IMR-90 (cell line): ENCODE data around the gene TTLL11. TPM values are rescaled to one million over a fixed set of nuclear protein-coding genes. Genes with fewer than 3 reads are reported as not detected.

Experiments
- ATAC-seq: fragments of 200-7000 bp; cut with Tn5 transposase; 2 replicates; pipeline ENCODE4 v1.9.1; 2020; ENCODE audit warnings: low read depth, mild to moderate bottlenecking, moderate library complexity
- BruUV-seq: library from RNA; stranded (reverse); fragments of 400-500 nt; replicated peaks from 2 replicates; lab custom pipeline; 2021; lab: Mats Ljungman, UMichigan
- CTCF ChIA-PET: fragments of 300-600 bp; formaldehyde crosslinking; extraction: SDS; loops from one replicate; lab custom pipeline; 2021; ENCODE audit warnings: antibody characterized with exemption; lab: Yijun Ruan, JAX
- POLR2A ChIA-PET: fragments of 300-600 bp; sonication (Branson Sonifier 250); formaldehyde crosslinking; loops from one replicate; lab custom pipeline; 2022; ENCODE audit warnings: antibody characterized with exemption; ENCODE audit not compliant: unreplicated experiment; lab: Charles Lee
- DNase-seq: peaks from one replicate; pipeline ENCODE4 v3.0.0; 2013
- H2AFZ ChIP-seq: replicated peaks from 2 replicates; pipeline ENCODE3; 2013; ENCODE audit warnings: low read length, mild to moderate bottlenecking; ENCODE audit not compliant: poor library complexity
- H2AK5ac ChIP-seq: 2 replicates; pipeline ENCODE4 v1.6.1; 2013; ENCODE audit warnings: low read depth, low read length, inconsistent platforms
- H2AK9ac ChIP-seq: replicated peaks from 2 replicates; pipeline ENCODE3; 2013; ENCODE audit warnings: mild to moderate bottlenecking, low read depth, low read length, moderate library complexity; ENCODE audit not compliant: poor library complexity
- H2BK120ac ChIP-seq: 2 replicates; pipeline ENCODE4 v1.6.1; 2013; ENCODE audit warnings: low read depth, low read length, inconsistent platforms
- H2BK15ac ChIP-seq: 3 replicates; pipeline ENCODE4 v1.6.1; 2013; ENCODE audit warnings: low read depth, low read length, inconsistent platforms
- H2BK20ac ChIP-seq: 2 replicates; pipeline ENCODE4 v1.6.1; 2013; ENCODE audit warnings: low read depth, mild to moderate bottlenecking, inconsistent platforms, low read length, moderate library complexity
- H2BK5ac ChIP-seq: 2 replicates; pipeline ENCODE4 v1.6.1; 2013; ENCODE audit warnings: mild to moderate bottlenecking, low read depth, low read length, inconsistent platforms; ENCODE audit not compliant: poor library complexity, severe bottlenecking
- H3K14ac ChIP-seq: replicated peaks from 2 replicates; pipeline ENCODE4 v1.6.1; 2013; ENCODE audit warnings: low read depth, low read length, inconsistent platforms
- H3K18ac ChIP-seq: 2 replicates; pipeline ENCODE4 v1.6.1; 2013; ENCODE audit warnings: low read depth, low read length, control low read depth
- H3K23ac ChIP-seq: 2 replicates; pipeline ENCODE4 v1.6.1; 2013; ENCODE audit warnings: low read depth, low read length, inconsistent platforms
- H3K27ac ChIP-seq: 2 replicates; pipeline ENCODE4 v1.5.1; 2013; ENCODE audit warnings: mild to moderate bottlenecking, control low read depth, low read length; ENCODE audit not compliant: insufficient read depth
- H3K27me3 ChIP-seq: 2 replicates; pipeline ENCODE4 v1.6.1; 2013; ENCODE audit warnings: low read length; ENCODE audit not compliant: control insufficient read depth, insufficient read depth
- H3K36me3 ChIP-seq: 2 replicates; pipeline ENCODE4 v1.6.1; 2013; ENCODE audit warnings: low read length, mixed read lengths; ENCODE audit not compliant: control insufficient read depth, insufficient read depth
- H3K4ac ChIP-seq: 2 replicates; pipeline ENCODE4 v1.6.1; 2013; ENCODE audit warnings: low read depth, low read length, inconsistent platforms
- H3K4me1 ChIP-seq: 2 replicates; pipeline ENCODE4 v1.6.1; 2013; ENCODE audit warnings: low read length, mixed read lengths; ENCODE audit not compliant: control insufficient read depth, insufficient read depth
- H3K4me2 ChIP-seq: 2 replicates; pipeline ENCODE4 v1.6.1; 2013; ENCODE audit warnings: low read depth, mild to moderate bottlenecking, control low read depth, low read length, moderate library complexity
- H3K4me3 ChIP-seq: 2 replicates; pipeline ENCODE4 v1.5.1; 2013; ENCODE audit warnings: low read depth, mild to moderate bottlenecking, control low read depth, low read length, moderate library complexity; ENCODE audit not compliant: insufficient read depth
- H3K56ac ChIP-seq: 2 replicates; pipeline ENCODE4 v1.6.1; 2013; ENCODE audit warnings: low read length, inconsistent platforms; ENCODE audit not compliant: insufficient read depth; ENCODE audit errors: extremely low read depth
- H3K79me1 ChIP-seq, 2 experiments: 2 replicates each; pipeline ENCODE4 v1.6.1; 2013; ENCODE audit warnings: low read length in 2 of 2, inconsistent platforms in 1 of 2, low read depth in 1 of 2
- H3K9ac ChIP-seq: 2 replicates; pipeline ENCODE4 v1.6.1; 2013; ENCODE audit warnings: low read depth, low read length, control low read depth
- H3K9me1 ChIP-seq: 2 replicates; pipeline ENCODE4 v1.6.1; 2013; ENCODE audit warnings: low read length, inconsistent platforms; ENCODE audit not compliant: insufficient read depth
- H3K9me3 ChIP-seq: 2 replicates; pipeline ENCODE4 v1.6.1; 2013; ENCODE audit warnings: low read length; ENCODE audit not compliant: control insufficient read depth, insufficient read depth
- H4K20me1 ChIP-seq: 2 replicates; pipeline ENCODE4 v1.6.1; 2013; ENCODE audit warnings: low read length, inconsistent platforms; ENCODE audit not compliant: insufficient read depth
- H4K5ac ChIP-seq: 2 replicates; pipeline ENCODE4 v1.6.1; 2013; ENCODE audit warnings: mild to moderate bottlenecking, low read depth, low read length, control low read depth
- H4K8ac ChIP-seq, 2 experiments: 2 replicates each; pipeline ENCODE4 v1.6.1; 2013; ENCODE audit warnings: low read depth in 2 of 2, low read length in 2 of 2, control low read depth in 1 of 2, inconsistent platforms in 1 of 2
- H4K91ac ChIP-seq: 2 replicates; pipeline ENCODE4 v1.6.1; 2013; ENCODE audit warnings: low read depth, low read length, inconsistent platforms; ENCODE audit not compliant: insufficient read depth
- FOS ChIP-seq: fragments of 150-350 bp; IDR thresholded peaks from 2 replicates; pipeline ENCODE4 v1.6.1; 2016; ENCODE audit warnings: low read depth, low read length
- MAZ ChIP-seq: IDR thresholded peaks from 2 replicates; pipeline ENCODE4 v1.6.1; 2012; ENCODE audit warnings: low read depth, mild to moderate bottlenecking, low read length, improper control_type of control experiment, moderate library complexity, borderline replicate concordance
- SMC3 ChIP-seq: fragments of 150-350 bp; IDR thresholded peaks from 2 replicates; pipeline ENCODE4 v1.6.1; 2016; ENCODE audit warnings: low read depth, mild to moderate bottlenecking, antibody characterized with exemption, low read length, moderate library complexity
- USF2 ChIP-seq: fragments of 150-350 bp; IDR thresholded peaks from 2 replicates; pipeline ENCODE4 v1.6.1; 2017; ENCODE audit warnings: mild to moderate bottlenecking, antibody characterized with exemption, low read length, low read depth
- WGBS, 2 experiments: methylation state at CpG; one replicate each; pipeline versions ENCODE4 v1.1.5 to v1.1.7; 2013; ENCODE audit warnings: missing lambda C conversion rate in 2 of 2; ENCODE audit not compliant: insufficient read length in 1 of 2; ENCODE audit errors: extremely low coverage in 2 of 2; 5-methylcytosine and 5-hydroxymethylcytosine counted together
- dilution Hi-C: fragments of 300-500 bp; cut with HindIII; formaldehyde crosslinking; loops from one replicate; pipeline ENCODE4 v1.14.3; 2018; ENCODE audit warnings: low sequenced_read_pairs; ENCODE audit not compliant: unreplicated experiment
- in situ Hi-C: fragments of 300-500 bp; cut with MboI; formaldehyde crosslinking; loops from 3 replicates; pipeline ENCODE4 v1.14.3; 2019; ENCODE audit warnings: low sequenced_read_pairs, inconsistent platforms, mixed read lengths
- intact Hi-C: fragments of 100-400 bp; cut with micrococcal nuclease; formaldehyde crosslinking; loops from 2 replicates; pipeline ENCODE4 v1.10.0; 2022
- polyA plus RNA-seq, 3 experiments: library from polyadenylated mRNA; depleted of rRNA; stranded (reverse); fragments of >200 nt; gene quantifications; 2 replicates each; pipeline ENCODE4 v1.2.3, GENCODE V29; 2012; ENCODE audit warnings: low replicate concordance in 1 of 3
- total RNA-seq: library from RNA; depleted of rRNA; stranded (reverse); fragments of >200 nt; gene quantifications from 2 replicates; pipeline ENCODE4 v1.2.3, GENCODE V29; 2012

The TTLL11 gene
- total and polyA plus RNA-seq, 2 of the 4 experiments (the other 2 are of a cell fraction): 2.0 to 4.6 TPM

GRCh38 chr9:121820286-121821005, 272.7 kb downstream of the TTLL11 start:
- ChIA-PET POLR2A (no interaction called here), CTCF (interaction anchor here (0.6 kb wide), 1 partner anchor 58 kb away, joined by 4 read pairs; no protein-coding TSS in a partner anchor)
- Histone ChIP-seq H3K4me3 (no peak overlapping the region), H4K91ac (no peak overlapping the region), H3K79me1 (no peaks in the 10 kb centered on the region), H3K27ac (no peak overlapping the region), H4K5ac (no peak overlapping the region), H4K8ac (no peak overlapping the region), H3K14ac (no peak overlapping the region; the same call in 1 of the 2 replicates), H3K36me3 (no peaks in the 10 kb centered on the region), H3K9me3 (no peaks in the 10 kb centered on the region), H2BK5ac (no peak overlapping the region), H3K4ac (no peak overlapping the region), H2AK9ac (peak overlapping the region; percentile 34), H2BK15ac (no peak overlapping the region; the same call in 2 of the 3 replicates), H3K23ac (0 out of 2 replicates have a peak overlapping the region, but pooled peaks have one; percentile 20), H2BK20ac (0 out of 2 replicates have a peak overlapping the region, but pooled peaks have one; percentile 33), H3K4me1 (peaks cover 11% of the 10 kb centered on the region), H2AFZ (no peak overlapping the region), H3K27me3 (peaks cover 4% of the 10 kb centered on the region; the same call in 1 of the 2 replicates), H3K56ac (no peak overlapping the region), H4K20me1 (no peaks in the 10 kb centered on the region), H3K9ac (no peak overlapping the region), H2AK5ac (no peak overlapping the region; the same call in 1 of the 2 replicates), H3K18ac (no peak overlapping the region), H2BK120ac (no peak overlapping the region), H3K4me2 (no peak overlapping the region), H3K9me1 (no peaks in the 10 kb centered on the region; the same call in 1 of the 2 replicates)
- intact Hi-C loops (no loop called here), in situ Hi-C loops (no loop called here), dilution Hi-C loops (no loop called here)
- ATAC-seq (no peak), DNase-seq (no peak)
- no peak for TF ChIP-seq USF2
- no peak for TF ChIP-seq FOS
- TF ChIP-seq MAZ: no peak
- no peak for TF ChIP-seq SMC3
- BruUV-seq: no TSS peak
- no CpG with 5 or more reads among the region's 11 CpGs for WGBS, 2 experiments
